HG03097 (cell line): ENCODE results near the gene BTBD10.
"Not testable (repeated sequence)": the region's sequence is repeated elsewhere in the genome, so short reads cannot be mapped to it uniquely, and the experiment has no call there.

Experiments
- ATAC-seq: cut with Tn5 transposase; IDR thresholded peaks from one replicate; pipeline ENCODE4 v1.9.1; 2021; ENCODE audit not compliant: unreplicated experiment, low FRiP score

Gene BTBD10

DNA sequence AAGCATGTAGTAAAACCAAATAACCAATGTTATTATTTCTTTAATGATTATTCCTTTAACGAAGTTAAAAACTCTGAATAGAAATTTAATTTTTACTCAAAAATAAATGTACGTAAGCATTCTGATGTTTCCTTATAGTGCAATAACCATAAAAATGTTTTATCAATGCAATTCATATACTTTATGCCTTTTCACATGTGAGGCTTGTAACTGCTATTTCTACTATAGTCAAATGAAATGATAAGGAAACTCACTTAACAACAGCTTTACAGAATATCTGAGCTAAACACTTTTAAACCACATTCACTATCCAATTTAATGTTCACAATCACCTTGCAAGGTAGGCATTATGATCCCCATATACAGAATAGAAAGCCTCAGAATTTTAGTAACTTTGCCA is 17.4 kb downstream of the BTBD10 start:
- ATAC-seq, result no peak

DNA sequence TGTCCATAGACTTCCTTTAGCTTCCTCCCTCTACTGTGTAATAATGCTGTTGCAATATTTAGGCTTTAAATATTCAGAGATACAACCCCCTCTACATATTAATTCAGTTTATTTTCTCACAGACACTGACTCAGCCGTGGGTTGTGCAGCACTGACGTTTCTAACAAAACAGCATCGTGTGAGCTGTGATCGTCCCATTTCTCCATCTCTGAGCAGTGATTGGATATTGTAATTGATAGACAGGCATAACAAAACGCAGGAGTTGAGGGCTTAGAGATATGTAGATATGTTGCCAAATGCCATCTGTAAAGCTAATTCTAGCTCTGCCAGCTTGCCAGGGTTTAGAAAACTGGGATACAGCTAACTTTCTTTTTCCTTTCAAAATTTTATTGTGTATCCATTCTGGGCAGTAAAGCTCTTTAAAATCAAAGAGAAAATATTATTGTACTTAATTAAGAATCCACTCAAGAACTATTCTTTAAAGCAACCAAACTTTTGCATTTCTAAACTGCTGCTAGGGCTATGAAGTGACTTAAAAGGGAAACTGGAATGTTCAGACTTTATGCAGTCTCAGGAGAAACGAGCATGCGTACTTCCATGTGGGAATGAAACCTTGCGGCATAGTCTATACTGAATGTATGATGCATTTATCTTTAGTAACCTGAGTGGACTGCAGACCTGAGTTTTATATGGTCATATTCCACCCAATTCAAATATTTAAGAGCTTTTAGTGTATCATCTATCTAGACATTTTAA is 22.7 kb downstream of the BTBD10 start:
- no peak for ATAC-seq

DNA sequence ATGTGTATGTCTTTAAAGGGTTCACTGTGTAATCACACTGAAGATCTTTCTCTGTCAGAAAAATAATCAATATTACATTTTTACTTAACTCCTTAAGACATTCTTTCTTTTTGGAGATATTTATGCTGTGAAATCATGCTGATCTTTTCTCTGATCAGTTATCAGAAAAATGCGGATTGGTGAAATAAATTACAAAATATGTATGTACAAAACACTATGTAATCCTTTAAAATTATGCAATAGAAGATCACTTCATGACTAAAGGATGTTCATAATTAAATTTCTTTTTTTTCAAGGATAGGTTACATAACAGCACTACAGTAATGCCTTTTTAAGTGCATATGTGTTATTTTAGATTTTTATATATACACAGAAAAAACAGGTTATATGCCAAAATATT is 24.7 kb downstream of the BTBD10 start:
- no peak for ATAC-seq

DNA sequence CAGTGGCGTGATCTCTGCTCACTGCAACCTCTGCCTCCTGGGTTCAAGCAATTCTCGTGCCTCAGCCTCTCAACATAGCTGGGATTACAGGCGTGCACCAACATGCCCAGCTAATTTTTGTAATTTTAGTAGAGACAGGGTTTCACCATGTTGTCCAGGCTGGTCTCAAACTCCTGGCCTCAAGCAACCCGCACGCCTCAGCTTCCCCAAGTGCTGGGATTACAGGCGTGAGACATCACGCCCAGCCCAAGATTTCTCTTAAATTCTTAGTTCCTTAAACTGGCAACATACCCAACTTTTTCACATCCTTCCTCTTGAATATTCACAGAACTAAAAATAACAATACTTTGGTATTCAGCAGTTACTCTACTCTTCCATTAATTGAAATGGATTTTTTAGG is 26.2 kb downstream of the BTBD10 start:
- not testable (repeated sequence) for ATAC-seq

DNA sequence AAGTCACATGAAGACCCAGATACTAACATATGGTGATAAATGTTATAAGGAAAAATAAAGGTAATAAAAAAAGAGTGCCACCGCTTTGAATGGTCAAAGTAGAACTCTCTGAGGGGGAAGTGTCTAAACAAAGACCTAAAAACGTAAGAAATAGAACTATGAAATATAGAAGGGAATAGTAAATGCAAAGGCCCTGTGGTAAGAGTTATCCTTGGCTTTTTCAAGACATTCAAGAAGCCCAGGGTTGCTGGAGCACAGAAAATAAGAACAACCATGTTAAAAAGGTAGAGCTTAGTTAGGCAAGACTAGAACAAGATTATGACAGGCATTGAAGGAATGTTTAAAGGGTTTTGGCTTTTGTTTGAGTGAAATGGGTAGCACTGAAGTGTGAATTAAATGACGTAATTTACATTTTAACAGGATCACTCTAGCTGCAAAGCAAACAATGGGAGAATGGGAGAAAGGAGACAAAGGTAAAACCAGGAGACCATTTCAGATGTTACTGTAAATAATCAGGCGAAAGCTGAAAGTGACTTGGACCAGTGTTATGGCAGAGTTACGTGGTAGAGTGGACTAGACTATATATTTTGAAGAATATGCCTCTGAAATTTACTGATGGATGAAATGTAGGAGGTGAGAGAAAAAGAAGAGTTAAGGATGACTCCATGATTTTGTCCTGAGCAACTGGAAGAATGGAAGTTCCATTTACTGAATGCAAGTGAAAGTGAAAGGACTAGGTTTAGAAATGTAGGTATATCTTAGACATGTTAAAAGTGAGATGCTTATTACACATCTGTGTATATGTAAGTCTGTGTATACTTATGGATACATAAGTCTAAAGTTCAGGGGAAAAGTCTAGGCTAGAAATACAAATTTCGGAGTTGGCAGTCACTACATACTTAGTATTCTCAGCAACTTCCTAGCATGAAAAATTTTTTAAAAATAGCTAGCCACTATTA is 28.5 kb downstream of the BTBD10 start:
- no peak for ATAC-seq

DNA sequence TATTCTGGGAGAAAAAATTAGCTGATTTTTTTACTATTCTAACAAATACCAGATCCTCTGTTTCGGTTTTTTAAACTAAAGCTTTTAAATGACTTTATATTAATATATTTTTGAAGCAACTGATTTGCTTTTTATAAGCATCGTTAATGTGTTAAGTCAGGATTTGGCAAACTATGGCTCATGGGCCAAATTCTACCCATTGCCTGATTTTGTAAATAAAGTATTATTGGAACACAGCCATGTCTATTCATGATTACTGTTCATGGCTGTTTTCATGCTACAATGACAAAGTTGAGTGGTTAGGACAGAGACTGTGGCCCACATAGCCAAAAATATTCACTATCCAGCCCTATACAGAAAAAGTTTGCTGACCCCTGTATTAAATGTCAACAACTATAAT is 29.6 kb downstream of the BTBD10 start:
- ATAC-seq, result no peak

DNA sequence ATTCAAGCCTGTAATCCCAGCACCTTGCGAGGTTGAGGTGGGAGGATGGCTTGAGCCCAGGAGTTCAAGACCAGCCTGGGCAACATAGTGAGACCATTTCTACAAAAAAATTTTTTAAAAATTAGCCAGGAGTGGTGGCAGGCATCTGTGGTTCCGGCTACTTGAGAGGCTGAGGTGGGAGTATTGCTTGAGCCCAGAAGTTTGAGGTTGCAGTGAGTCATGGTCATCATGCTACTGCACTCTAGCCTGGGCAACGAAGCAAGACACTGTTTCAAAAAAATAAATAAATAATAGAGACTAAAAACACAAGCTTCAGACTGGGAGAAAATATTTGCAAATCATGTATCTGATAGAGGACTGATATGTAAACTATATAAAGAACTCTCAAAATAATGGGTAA is 33.2 kb downstream of the BTBD10 start:
- no peak for ATAC-seq

DNA sequence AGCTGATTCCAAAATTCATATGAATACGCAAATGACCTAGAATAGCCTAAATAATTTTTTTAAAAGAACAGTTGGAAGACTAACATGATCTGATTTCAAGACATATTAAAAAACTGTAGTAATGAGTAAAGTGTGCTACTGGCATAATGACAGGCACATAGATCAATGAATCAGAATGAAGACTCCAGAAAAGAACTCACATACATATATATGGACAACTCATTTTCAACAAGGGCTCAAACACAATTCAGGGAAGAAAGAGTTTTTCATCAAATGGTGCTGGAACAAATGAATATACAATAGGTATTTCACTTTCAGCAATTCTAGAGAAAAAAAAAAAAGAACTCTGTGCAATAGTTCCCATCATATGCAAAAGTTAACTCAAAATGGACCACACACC is 33.7 kb downstream of the BTBD10 start:
- ATAC-seq, result no peak

DNA sequence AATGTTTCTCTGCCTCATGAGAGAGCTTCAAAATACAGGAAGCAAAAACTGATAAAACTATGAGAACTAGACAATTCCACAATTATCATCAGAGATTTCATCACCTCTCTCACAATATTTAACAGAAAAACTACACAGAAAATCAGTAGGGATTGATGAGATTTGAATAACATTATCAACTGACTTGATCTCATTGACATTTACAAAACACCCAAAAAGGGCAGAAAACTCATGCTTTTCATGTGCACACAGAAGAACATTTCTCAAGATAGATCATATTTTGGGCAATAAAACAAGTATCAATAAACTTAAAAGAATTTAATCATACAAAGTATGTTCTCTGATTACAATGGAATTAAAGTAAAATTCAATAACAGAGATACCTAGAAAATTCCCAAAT is 35.6 kb downstream of the BTBD10 start:
- no peak for ATAC-seq

DNA sequence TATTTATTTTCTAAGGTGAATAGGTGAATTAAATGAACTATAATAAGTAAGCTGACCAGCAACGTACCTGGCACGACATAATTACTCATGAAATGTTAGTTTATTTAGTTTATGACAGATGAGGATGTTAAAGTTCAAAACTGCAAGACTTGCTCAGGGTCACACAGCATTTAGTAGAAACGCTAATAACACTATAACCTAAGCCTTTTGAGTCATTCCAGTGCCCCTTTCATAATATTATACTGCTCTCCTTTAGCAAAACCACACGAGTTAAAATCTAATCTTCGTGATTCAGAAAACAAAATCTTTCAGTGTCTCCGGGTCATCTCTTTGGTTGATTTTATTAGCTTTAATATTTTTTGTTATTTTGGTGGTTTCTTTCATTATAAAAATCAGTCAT is 39.6 kb downstream of the BTBD10 start:
- no peak for ATAC-seq

DNA sequence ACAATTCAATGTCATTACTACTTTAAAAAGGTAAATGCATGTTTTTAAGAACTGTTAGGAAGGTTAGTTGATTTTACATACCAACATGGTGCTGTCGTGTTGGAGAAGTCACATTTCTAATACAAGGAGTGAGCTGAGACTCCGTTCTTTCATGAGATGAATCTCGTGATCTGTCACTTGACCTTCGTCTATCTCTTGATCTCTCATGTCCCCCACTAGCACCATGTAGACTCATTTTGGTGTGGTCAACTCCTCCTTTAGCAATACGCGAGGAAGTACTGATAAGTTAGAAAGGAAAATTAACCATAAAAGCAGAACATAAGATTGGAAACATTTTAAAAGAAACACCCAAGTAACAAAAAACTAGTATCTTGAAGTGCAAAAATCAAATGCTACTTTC is 41.5 kb downstream of the BTBD10 start:
- ATAC-seq, result no peak

DNA sequence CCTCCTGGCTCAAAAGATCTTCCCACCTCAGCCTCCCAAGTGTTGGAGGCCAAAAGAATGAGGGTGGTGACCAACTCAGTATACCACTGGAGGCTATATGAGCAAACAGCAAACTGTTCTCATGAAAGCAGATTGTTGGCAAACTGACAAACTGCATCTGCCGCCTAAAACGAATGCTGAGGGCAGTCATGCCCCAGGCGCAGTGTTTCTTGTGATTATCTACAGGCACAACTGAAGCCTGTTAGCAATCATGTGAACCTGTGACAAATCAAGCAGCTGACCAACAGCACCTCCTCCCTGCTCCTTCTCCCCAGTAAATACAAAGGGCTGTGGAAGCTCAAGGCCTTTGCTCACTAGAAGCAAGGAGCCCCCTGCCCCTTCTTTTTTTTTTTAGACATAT is 47.8 kb downstream of the BTBD10 start:
- ATAC-seq, result no peak

DNA sequence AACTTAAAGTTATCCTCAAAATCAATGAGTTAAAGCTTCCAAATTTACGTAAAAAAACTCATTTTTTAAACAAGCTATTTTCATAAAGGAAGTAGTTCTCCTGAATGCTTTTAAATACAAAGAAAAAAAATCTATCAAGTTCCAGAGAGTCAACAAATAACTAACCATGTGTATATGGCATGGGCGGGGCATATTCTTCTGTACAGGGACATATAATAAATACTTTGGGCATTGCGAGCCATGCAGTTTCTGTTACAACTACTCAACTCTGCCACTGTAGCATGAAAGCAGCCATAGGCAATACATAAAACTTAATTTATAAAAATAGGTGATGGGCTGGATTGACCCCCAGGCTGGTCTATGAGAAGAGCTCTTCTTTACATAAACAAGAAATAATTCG is 57.8 kb downstream of the BTBD10 start:
- no peak for ATAC-seq

DNA sequence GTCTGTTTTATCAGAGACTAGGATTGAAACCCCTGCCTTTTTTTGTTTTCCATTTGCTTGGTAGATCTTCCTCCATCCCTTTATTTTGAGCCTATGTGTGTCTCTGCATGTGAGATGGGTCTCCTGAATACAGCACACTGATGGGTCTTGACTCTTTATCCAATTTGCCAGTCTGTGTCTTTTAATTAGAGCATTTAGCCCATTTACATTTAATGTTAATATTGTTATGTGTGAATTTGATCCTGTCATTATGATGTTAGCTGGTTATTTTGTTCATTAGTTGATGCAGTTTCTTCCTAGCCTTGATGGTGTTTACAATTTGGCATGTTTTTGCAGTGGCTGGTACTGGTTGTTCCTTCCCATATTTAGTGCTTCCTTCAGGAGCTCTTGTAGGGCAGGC is 64.7 kb downstream of the BTBD10 start:
- ATAC-seq, result not testable (repeated sequence)

DNA sequence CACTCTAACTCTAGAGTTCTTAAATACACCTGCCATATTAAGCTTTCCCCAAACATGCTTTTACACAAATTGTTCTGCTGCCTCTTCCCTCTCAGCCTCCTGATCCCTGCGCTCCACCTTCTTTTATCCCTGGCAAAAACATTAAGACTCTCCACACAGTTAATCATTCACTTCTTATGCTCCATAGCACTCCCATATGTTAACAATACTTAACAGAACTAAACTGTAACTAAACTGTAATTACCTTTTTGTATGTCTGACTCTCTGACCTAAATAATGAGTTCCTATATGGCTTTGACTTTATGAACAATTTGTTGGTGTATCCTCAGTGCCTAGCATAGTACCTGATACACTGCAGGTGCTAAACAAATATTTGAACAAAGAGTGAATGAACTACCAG is 71.8 kb downstream of the BTBD10 start:
- no peak for ATAC-seq

DNA sequence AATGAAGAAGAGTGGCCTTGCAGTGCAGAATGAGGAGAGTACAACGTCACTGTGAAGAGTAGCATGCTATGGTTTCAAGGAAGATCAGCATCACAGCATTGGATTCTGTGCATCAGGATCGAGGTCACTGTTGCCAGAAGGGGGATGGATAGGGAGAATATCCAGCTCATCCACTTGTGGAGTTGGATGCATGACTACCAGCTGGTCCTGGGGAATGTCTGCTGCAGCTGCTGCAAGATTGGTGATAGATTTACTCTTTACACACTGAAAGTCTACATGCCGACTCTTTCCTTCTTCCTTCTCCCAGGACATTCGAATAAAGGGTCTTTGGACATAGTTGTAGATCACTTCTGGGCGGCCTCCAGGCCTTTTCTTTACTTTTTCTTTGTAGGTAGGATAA is 74.3 kb downstream of the BTBD10 start:
- no peak for ATAC-seq

DNA sequence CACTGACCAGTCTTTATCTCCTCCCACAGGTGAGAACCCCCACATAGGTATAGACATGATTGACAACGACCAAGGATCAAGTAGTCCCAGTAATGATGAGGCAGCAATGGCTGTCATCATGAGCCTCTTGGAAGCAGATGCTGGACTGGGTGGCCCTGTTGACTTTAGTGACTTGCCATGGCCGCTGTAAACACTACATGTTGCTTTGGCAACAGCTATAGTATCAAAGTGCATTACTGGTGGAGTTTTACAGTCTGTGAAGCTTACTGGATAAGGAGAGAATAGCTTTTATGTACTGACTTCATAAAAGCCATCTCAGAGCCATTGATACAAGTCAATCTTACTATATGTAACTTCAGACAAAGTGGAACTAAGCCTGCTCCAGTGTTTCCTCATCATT is 76.5 kb downstream of the BTBD10 start:
- ATAC-seq, result no peak

DNA sequence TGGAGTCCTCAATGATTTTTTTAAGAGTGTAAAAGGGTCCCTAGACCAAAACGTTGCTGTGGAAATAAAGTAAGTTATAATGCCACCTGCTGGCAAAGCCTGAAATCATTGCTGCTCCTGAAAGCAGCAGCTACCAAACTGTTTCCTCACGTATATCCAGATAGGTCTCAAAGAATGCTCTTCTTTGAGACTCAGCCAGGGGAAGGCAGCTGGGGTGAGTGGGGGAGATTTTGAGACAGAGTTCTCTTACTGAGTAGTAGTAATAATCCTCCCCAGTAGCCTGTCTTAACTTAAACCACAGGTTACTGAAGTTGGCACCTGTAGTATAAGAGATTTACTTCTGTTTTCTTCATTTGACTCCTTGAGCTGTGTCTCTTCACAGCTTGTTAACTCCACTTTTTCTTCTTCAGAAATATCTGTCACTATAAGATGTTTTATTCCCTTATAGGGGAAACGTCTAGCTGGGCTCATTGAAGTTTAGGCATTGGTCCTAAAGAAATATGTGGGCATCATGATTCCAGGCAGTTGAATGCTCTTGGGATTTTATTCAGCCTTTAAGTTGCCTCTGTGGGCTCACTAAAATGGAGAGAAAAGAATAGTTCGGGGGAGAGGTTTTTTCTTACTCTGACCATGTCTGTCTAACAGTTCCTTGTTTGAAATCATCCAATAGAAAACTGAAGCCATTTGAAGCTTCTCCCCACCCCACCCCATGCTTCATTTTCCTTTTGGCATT is 77.9 kb downstream of the BTBD10 start:
- no peak for ATAC-seq

DNA sequence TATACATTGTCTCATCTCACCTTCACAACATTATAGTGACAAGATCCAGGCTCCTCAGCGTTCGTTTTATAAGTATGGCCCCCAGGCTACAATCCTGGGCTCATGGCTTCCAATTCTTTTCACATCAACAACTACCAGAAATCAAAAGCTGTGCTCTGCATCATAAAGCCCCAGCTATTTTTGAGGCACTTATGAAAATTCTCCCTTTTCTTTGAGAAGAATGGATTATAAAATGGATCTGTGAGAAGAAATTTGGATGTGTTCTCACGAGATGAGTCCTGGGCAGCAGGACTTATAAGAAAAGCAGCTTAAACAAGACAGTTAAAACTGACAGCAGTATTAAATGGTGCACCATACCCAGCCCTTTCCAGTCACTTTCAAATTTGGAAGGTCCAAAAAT is 80.3 kb downstream of the BTBD10 start:
- no peak for ATAC-seq

DNA sequence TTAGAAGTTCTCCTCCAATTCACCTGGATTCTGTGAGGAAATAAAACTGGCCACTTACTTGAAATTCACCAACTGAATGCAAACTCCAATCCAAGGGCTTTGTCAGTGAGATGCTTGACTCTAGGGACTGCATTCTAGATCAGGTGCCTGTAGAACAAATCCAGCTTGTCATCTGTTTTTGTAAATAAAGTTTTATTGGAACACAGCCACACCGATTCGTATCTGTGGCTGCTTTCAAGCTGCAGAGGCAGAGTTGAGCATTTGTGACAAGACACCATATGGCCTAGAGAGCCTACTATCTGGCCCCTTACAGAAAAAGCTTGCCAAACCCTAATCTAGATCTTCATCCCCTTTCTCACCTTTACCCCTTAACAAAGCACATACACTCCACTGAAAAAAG is 82.3 kb downstream of the BTBD10 start:
- no peak for ATAC-seq

DNA sequence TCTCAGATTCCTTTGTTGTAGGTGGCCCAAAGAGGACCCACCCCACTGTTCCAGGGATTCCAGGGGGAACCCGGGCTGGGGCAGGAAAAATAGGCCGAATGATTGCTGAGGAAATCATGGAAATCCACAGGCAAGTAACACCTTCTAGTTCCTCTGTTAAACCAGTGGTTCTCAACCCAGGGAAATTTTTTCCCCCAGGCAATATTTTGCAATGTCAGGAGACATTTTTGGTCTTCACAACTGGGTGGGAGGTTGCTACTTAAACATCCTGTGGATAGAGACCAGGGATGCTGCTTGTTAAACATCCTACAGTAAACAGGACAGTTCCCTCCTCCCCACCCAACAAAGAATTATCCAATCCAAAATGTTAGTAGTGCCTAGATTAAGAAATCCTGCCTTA is 84.7 kb downstream of the BTBD10 start:
- no peak for ATAC-seq
